Measurements from ENCODE around the gene SRPK3.
"Not testable (repeated sequence)": the region's sequence is repeated elsewhere in the genome, so short reads cannot be mapped to it uniquely, and the experiment has no call there.

The SRPK3 gene, protein sequence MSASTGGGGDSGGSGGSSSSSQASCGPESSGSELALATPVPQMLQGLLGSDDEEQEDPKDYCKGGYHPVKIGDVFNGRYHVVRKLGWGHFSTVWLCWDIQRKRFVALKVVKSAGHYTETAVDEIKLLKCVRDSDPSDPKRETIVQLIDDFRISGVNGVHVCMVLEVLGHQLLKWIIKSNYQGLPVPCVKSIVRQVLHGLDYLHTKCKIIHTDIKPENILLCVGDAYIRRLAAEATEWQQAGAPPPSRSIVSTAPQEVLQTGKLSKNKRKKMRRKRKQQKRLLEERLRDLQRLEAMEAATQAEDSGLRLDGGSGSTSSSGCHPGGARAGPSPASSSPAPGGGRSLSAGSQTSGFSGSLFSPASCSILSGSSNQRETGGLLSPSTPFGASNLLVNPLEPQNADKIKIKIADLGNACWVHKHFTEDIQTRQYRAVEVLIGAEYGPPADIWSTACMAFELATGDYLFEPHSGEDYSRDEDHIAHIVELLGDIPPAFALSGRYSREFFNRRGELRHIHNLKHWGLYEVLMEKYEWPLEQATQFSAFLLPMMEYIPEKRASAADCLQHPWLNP
- long read RNA-seq, donor 1, partial matches to known transcripts: 68 of 69 reads
- long read RNA-seq, donor 1, other reads (novel, unspliced or antisense): 0 of 69 reads
- long read RNA-seq, donor 2: 0 reads
- long read RNA-seq, donor 3: 0 reads
- long read RNA-seq, donor 4, partial matches to known transcripts: 19 of 44 reads
- long read RNA-seq, donor 4, other reads (novel, unspliced or antisense): 25 of 44 reads
- long read RNA-seq, donor 5: 0 reads
- long read RNA-seq, donor 6: 0 reads
- long read RNA-seq, donor 7, partial matches to known transcripts: 46 of 88 reads
- long read RNA-seq, donor 7, other reads (novel, unspliced or antisense): 42 of 88 reads
- long read RNA-seq, donor 8: 0 reads

DNA sequence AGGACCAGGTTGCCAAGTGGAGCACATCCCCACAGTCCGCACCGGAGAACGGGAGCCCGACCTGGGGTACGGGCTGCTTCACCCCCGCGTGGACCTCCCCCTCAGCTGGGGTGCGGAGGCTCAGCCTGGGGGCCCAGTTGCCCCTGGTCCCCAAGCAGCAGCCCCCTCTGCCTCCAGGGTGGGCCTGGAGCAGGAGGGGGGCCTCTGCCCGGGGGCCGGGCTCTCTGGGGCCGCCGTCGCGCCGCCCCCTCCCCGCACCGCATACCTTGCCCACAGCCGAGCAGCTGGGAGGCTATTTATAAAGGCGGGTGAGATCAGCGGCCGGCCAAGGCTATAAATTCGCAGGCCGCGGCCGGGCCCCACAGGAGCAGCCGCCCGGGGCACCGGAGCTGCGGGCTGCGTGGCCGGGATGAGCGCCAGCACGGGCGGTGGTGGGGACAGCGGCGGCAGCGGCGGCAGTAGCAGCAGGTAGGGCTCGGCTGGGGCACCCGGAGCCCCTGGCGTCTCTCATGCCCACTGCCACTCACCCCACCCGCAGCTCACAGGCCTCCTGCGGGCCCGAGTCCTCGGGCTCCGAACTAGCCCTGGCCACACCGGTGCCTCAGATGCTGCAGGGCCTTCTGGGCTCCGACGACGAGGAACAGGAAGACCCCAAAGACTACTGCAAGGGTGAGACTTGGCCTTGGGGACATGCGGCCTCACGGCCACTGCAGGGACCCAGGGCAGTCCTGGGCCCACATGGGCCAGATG lies at the start of gene SRPK3:
Gene SRPK3, plus strand, starts transcription at position 364 of the 750 bp plus-strand sequence. Its CDS starts 46 bp downstream, at position 410.
- DNase-seq: no peak

DNA sequence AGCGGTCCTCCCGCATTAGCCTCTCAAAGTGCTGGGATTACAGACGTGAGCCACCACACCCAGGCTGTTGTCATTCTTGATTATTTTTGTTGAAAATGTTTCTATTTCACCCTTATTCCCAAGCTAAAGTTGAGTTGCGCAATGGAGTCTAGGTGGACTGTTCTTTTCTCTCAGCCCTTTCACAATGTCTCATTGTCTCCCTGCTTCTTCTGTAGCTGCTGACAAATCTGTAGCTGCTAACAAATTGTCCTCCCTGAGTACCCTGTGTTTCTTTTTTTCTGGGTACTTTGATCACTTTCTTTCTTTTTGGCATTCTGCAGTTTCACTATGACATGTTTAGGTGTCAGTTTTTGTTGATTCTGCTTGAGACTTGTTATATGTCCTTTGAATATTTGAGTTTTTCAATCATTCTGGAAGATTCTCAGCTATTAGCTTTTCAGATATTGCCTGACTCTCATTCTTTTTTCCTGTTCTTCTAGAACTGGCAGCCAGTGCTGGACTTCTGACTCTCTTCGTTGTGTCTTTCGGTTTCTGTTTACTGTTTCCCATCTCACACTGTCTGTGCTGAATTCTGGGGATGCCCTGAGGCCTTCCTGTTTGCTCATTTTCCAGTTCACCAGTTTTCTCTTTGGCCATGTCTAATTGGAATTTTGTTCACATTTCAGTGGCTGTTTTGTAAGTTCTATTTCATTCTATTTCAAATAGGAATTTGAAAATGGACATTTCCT lies 49.6 kb upstream of the SRPK3 start:
- no peak for DNase-seq

GRCh38 chrX:153731845-153732215 lies 49.0 kb upstream of the SRPK3 start:
- DNase-seq: no peak

DNA sequence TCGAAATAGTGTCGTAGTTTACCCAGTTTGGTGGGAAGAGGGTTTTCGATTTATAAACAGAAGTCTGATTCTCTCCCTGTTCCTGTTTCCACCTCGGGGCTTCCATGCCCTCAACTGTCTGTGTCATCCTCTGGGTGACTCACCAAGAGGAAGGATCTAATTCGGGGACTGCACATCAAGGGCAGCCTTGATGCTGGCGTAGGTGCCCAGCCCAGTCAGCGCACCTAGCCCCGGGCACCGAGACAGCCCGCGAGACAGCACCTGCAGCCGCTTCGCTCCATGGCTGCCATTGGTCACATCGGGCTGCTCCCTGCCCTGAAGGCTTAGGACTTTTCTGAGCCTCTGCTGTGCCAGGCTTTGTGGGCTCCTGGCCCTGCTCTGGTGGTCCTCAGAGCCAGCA lies 48.4 kb upstream of the SRPK3 start:
- no peak for DNase-seq

GRCh38 chrX:153733651-153734240 lies 47.1 kb upstream of the SRPK3 start:
- DNase-seq: no peak

DNA sequence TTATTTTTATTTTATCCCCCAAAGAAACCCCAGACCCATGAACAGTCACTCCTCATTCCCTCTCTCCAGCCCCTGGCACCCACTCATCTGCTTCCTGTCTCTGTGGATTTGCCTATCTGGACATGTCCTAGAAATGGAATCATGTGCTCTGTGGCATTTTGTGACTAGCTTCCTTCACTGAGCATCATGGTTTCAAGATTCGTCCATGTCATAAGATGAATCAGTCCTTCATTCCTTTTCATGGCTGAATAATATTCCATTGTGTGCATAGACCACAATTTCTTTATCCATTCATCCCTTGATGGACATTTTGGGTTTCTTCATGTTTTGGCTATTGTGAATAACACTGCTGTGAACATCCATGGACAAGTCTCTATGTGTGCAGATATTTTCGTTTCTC lies 46.0 kb upstream of the SRPK3 start:
- DNase-seq: no peak

GRCh38 chrX:153735274-153735673 lies 45.6 kb upstream of the SRPK3 start:
- DNase-seq: no peak

- DNase-seq: no peak
These were observed 44.6 kb upstream of the SRPK3 start for GRCh38 chrX:153736071-153736820.

DNA sequence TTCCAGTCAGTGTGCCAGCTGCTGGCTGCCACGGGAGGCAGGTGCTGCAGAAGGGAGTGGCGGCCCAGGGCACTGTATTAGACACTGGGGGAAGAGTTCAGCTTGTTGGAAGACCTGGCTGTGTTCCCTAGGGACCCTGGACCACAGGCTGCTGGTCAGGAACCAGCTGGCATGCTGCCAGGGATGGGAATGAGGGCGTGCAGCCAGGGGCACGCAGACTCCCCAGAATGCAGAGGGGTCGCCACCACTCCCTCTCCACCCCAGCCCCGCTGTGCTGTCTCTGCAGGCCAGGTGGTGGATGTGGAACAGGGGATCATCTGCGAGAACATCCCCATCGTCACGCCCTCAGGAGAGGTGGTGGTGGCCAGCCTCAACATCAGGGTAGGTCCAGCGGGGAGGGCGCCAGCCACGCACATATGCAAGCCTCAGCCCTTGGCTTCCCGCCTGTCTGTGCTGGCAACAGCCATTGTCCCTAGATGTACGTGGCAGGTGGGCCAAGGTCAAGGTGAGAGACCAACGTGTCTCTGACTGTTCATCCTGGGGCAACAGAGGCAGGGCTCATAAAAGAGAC lies 43.9 kb upstream of the SRPK3 start:
- DNase-seq: no peak

DNA sequence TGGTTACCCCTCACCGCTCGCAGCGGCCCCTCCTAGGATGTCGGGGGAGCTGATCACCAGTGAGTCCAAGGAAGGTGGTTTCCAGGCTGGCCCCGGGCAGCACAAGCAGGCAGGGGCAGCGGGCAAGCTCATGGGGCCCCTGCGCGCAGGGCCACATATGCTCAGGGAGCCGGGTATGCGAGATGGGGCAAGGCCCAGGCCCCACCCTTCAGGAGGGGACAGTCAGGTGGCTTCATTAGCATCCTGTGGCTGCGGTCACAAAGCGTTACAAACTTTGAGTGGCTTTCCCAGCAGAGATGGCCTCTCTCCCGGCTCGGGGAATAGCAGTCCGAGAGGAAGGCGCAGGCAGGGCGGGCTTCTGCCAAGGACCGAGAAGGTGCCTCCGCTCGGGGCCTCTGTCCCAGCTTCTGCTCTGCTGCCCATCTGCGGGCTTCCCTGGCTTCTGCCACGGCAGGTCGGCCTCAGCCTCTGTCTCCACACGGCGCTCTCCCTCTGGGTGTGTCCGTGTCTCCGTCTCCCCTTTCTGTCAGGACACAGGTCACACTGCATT lies 42.7 kb upstream of the SRPK3 start:
- DNase-seq: no peak

- no peak for DNase-seq
These were observed 40.9 kb upstream of the SRPK3 start for GRCh38 chrX:153739754-153740486.

DNA sequence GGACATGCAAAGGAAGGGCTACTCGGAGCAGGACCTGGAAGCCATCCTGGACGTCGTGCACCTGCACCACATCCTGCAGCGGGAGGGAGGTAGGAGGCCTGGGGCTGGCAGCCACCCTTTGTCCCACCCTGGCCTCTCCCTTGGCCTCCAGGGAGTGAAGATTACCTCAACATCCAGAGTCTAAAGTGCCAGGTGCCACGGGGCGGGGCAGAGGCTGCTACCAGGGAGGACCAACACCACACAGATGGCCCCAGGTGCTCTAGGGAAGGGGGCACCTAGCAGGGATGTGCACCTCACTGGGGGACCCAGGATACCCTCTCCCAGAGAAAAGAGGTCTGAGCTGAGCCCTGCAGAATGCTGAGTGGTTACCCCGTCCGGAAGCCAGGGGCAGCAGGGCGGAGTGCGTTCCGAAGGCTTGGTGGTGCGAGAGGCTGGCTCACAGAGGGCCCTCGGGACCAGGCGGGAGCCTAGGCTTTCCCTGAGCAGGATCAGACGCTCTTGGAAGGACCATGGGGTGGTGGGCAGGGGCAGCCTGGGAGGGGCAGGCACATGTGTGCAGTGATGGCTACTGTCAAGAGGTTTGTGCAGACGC lies 40.1 kb upstream of the SRPK3 start:
- DNase-seq: no peak

DNA sequence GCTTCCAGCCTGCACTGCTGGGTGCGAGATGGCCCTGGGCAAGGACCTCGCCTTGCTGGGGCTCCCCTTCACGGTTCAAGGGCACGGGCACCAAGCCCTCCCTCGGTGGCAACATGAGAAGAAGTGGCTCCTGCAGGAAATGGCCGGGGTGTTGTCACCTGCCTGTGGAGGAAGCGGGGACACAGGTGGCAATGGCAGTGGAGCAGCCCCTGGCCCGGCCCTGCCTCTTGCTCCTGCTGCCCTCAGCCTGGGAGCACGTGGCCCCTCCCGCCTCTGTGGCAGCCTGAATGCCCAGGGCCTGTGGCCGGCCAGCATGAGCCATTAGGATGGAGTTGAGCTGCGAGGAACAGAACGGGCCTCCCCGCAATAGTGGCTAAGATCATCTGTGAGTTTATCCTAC lies 39.4 kb upstream of the SRPK3 start:
- DNase-seq: no peak

- not testable (repeated sequence) for DNase-seq
These were observed 38.7 kb upstream of the SRPK3 start for GRCh38 chrX:153742111-153742510.

GRCh38 chrX:153742796-153743467 lies 37.9 kb upstream of the SRPK3 start:
- peak; percentile 41 for DNase-seq

DNA sequence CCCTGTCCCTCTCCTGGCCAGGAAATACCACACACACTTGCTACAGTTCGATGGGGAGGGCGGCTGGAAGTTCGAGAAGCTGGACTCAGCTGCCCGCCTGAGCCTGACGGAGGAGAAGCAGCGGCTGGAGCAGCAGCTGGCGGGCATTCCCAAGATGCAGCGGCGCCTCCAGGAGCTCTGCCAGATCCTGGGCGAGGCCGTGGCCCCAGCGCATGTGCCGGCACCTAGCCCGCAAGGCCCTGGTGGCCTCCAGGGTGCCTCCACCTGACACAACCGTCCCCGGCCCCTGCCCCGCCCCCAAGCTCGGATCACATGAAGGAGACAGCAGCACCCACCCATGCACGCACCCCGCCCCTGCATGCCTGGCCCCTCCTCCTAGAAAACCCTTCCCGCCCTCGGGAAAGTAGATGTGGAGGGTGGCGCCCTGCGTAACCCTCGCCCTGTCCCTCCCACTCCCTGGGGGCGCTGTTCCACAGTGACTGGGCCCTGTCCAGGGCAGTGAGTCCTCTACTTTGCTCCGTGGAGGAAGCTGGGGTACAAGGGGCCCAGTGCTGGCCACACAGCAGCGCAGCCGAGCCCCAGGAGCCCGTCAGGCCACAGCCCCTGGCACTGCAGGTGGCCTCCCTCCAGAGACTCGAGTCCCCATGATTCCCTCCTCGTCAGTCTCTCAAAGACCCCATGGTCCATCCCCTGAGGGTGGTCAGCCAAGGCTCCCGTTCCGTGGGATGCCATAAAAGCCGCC lies 37.2 kb upstream of the SRPK3 start:
- DNase-seq: not testable (repeated sequence)

Data from right kidney (tissue), 9 donors.